ENCODE data around the gene EIF3I. TPM values are rescaled to one million over a fixed set of nuclear protein-coding genes. Genes with fewer than 3 reads are reported as not detected.
A peak's percentile ranks its signal among the peaks of the same experiment; 100 is the strongest.

EIF3I gene
- total and polyA plus RNA-seq, 2 of the 8 experiments (the other 6 are each of a cell fraction or from before 2014, with no cell fraction given), result 247 to 346 TPM

GRCh38 chr1:32223683-32224082 is 1.5 kb downstream of the EIF3I start:
- no peak for DNase-seq (ENCODE audit: low read depth in 1 of 2, low spot score in 2 of 2)
- H3K4ac ChIP-seq (replicated peaks; ENCODE audit: insufficient read length, low read depth, low read length), result no peak overlapping the region
- no peak overlapping the region for H2AK5ac ChIP-seq (ENCODE audit: low read depth, low read length)
- POLR2A ChIA-PET (ENCODE audit: partially characterized antibody), result interaction anchor here (0.9 to 8.0 kb wide), 11 partner anchors 8 to 169 kb away, joined by 3 to 52 read pairs (median 4); partner anchors contain the start of genes MARCKSL1 and TXLNA
- H3K9me3 ChIP-seq (ENCODE audit: insufficient read depth in 2 of 2, low read depth in 1 of 2, low read length in 1 of 2), result no peaks in the 10 kb centered on the region
- peaks cover 0 to 7% of the 10 kb centered on the region in 2 experiments for H4K20me1 ChIP-seq (replicated peaks in 1 of 2; ENCODE audit: control insufficient read depth in 1 of 2, insufficient read depth in 2 of 2, low read length in 2 of 2)
- no peak overlapping the region for H2AFZ ChIP-seq (ENCODE audit: low read length)
- H4K5ac ChIP-seq (ENCODE audit: insufficient read length, low read depth, low read length), result no peak overlapping the region
- no peak overlapping the region for H2BK15ac ChIP-seq (ENCODE audit: low read length)
- H3K23ac ChIP-seq (ENCODE audit: insufficient read length), result no peak overlapping the region
- WGBS, 2 experiments (ENCODE audit: extremely low coverage in 1 of 2, insufficient coverage in 1 of 2, insufficient read length in 1 of 2, insufficient replicate concordance in 2 of 2, low coverage in 1 of 2, low lambda C conversion rate in 2 of 2, missing lambda C conversion rate in 1 of 2), result 93% methylated on average over 3 of the region's 3 CpGs; no CpG with 5 or more reads in 1 of the 2 experiments
- peak in 1 of 2 experiments; percentile 33; a peak in 1 of 4 replicates for TF ChIP-seq RAD21 (IDR thresholded peaks at IDR 0.05 in 1 of 2, conservative IDR thresholded peaks at IDR 0.05 in 1 of 2; ENCODE audit: low read depth in 2 of 2, low read length in 2 of 2)
- no peak for TF ChIP-seq GTF2F1 (IDR thresholded peaks at IDR 0.05; ENCODE audit: borderline replicate concordance, low read depth, low read length)
- H3K23me2 ChIP-seq (ENCODE audit: low read depth, low read length), result peaks cover 8% of the 10 kb centered on the region; the same call in 1 of the 2 replicates
- no peak overlapping the region for H3K56ac ChIP-seq (replicated peaks; ENCODE audit: insufficient read length, low read depth, low read length)
- H2BK20ac ChIP-seq (ENCODE audit: low read length), result no peak overlapping the region
- CTCF ChIA-PET (ENCODE audit: partially characterized antibody), result interaction anchor here (1.0 to 6.8 kb wide), 11 partner anchors 8 to 93 kb away, joined by 3 to 38 read pairs (median 3); partner anchors contain the start of genes DCDC2B and FAM167B
- no peak overlapping the region for H2BK120ac ChIP-seq (replicated peaks; ENCODE audit: low read depth, low read length)
- no peak for FAIRE-seq
- no peaks in the 10 kb centered on the region for H3K27me3 ChIP-seq (replicated peaks in 1 of 4; ENCODE audit: control insufficient read depth in 3 of 4, extremely low read depth in 1 of 4, insufficient read depth in 3 of 4, low read length in 3 of 4)
- H3K79me1 ChIP-seq (ENCODE audit: low read depth, low read length), result 0 out of 2 replicates have a peak, but pooled peaks cover 2% of the 10 kb centered on the region
- no peak overlapping the region for H2BK12ac ChIP-seq (ENCODE audit: low read depth, low read length)
- H3K4me1 ChIP-seq (replicated peaks in 1 of 4; ENCODE audit: control insufficient read depth in 3 of 4, insufficient read depth in 4 of 4, low read length in 3 of 4), result peaks cover 0 to 7% (median 2%) of the 10 kb centered on the region in 4 experiments; a peak in 3 of 7 replicates
- H3K4me2 ChIP-seq (ENCODE audit: insufficient read depth in 1 of 2, low read depth in 2 of 2, low read length in 2 of 2), result peak overlapping the region in 1 of 2 experiments; percentile 8; a peak in 2 of 4 replicates
- no peak overlapping the region for H4K8ac ChIP-seq (ENCODE audit: extremely low read depth, insufficient read depth, low read length)
- H3K36me3 ChIP-seq (ENCODE audit: control insufficient read depth in 2 of 4, insufficient read depth in 4 of 4, low read length in 3 of 4), result peaks cover 16 to 40% (median 27%) of the 10 kb centered on the region in 4 experiments
- H3K27ac ChIP-seq (ENCODE audit: low read depth, low read length), result no peak overlapping the region
- H3K18ac ChIP-seq (ENCODE audit: extremely low read depth, low read length), result no peak overlapping the region
- H3K14ac ChIP-seq (ENCODE audit: insufficient read length), result no peak overlapping the region
- H3K4me3 ChIP-seq (ENCODE audit: extremely low read depth in 1 of 4, insufficient read depth in 2 of 4, low read depth in 3 of 4, low read length in 4 of 4), result no peak overlapping the region
- H4K91ac ChIP-seq (replicated peaks; ENCODE audit: insufficient read length, low read length), result no peak overlapping the region
- H3K9ac ChIP-seq (replicated peaks in 1 of 4; ENCODE audit: extremely low read depth in 1 of 4, low read depth in 3 of 4, low read length in 3 of 4), result no peak overlapping the region
- H2BK5ac ChIP-seq (ENCODE audit: low read depth, low read length), result no peak overlapping the region
- peaks cover 0 to 24% of the 10 kb centered on the region in 2 experiments; a peak in 3 of 4 replicates for H3K79me2 ChIP-seq (ENCODE audit: control insufficient read depth in 1 of 2, insufficient read depth in 2 of 2, low read length in 2 of 2)
